ENCODE data around the gene ATF7IP.

Gene ATF7IP

DNA sequence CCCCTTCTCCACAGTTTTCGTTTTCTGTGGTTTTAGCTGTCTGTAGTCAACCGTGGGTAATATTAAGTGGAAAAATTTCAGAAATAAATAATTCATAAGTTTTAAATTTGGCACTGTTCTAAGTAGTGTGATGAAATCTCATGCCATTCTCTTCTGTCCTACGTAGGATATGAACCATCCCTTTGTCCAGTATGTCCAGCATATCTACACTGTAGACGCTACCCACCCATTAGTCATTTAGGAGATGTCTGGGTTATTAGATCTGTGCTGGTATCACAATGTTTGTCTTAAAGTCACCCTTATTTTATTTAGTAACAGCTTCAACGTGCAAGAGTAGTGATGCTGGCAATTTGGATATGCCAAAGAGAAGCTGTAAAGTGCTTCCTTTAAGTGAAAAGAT, 44.7 kb downstream of the ATF7IP start:
- no peak for DNase-seq (ENCODE audit: low read depth in 2 of 2, low spot score in 1 of 2)

DNA sequence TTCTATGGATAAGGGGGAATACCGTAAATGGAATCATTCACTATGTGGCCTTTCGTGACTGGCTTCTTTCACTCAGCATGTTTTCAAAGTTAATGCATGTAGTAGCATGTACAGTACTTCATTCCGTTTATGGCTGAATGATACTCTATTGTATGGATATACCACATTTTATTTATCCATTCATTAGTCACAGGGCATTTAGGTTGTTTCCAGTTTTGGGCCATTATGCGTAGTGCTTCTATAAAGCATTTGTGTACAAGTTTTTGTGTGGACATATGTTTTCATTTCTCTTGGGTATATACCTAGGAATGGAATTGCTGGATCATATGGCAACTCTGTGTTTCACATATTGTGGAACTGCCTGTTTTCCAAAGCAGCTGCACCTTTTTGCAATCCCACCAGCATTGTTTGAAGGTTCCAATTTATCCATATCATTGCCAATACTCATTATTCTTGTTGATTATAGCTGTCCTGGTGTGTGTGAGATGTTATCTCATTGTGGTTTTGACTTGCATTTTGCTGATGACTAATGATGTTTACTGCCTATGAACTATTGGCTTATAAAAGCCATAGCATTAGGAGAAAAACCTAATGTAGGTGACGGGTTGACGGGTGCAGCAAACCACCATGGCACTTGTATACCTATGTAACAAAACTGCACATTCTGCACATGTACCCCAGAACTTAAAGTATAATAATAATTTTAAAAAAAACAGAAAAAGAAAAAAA, 45.5 kb downstream of the ATF7IP start:
- no peak for DNase-seq (ENCODE audit: low read depth in 2 of 2, low spot score in 1 of 2)

DNA sequence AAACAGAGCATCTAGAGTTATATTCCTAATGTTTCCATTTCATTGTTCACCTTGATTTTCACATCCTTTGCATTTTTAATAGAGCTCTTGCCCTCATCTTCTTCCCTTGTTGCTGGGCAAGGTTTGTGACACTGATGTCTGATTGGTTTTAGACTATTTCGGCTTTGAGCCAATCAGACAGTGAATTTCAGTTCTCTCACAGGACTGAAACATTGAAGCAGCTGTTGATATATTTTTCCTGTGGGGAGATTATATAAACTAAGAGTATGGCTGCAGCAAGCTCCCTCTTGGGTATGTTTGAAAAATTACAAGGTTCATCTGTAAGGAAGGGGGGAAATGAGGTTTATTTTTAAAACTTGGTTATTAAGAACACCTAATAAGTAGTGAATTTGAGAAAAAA, 51.2 kb downstream of the ATF7IP start:
- DNase-seq (ENCODE audit: low read depth in 2 of 2, low spot score in 1 of 2): no peak

DNA sequence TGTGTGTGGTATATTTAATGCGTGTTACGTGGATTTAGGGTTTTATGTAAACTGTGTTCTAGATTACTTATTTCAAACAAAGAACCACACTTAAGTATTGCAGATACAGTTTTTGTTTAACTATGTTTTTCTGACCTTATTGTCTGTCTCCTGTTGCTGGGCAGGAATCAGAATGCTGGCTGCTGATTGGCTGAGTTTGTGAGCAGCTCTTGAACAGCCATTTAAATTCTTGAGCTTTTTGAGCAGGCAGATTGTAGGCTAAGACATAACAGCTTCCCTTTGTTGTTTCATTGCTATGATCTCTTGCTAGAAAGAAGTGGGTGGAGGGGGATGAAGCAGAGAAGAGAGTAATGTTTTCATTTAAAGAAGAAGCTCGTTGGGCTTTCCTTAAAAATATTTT, 52.2 kb downstream of the ATF7IP start:
- DNase-seq (ENCODE audit: low read depth in 2 of 2, low spot score in 1 of 2): peak in 1 of 2 donors; percentile 22

DNA sequence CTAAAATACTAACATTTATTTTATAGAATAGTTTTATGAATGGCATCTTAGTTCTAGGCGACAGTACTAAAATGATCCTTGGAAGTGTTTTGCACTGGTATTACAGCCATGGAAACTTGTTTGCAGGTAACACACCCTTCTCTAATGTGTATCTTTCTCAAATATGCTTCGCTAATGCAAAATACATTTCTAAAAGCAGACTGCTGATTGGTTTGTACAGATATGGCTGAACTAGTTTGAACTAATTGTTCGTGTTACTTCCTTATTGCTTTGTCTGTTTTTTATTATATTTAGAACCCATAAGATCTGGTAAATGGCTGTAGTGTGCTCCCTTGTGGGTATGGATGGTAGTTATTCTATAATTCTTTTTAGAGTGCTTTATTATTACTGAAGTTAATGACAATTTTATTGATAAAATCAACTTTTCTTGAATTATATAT, 53.0 kb downstream of the ATF7IP start:
- DNase-seq (ENCODE audit: low read depth in 2 of 2, low spot score in 1 of 2): no peak

DNA sequence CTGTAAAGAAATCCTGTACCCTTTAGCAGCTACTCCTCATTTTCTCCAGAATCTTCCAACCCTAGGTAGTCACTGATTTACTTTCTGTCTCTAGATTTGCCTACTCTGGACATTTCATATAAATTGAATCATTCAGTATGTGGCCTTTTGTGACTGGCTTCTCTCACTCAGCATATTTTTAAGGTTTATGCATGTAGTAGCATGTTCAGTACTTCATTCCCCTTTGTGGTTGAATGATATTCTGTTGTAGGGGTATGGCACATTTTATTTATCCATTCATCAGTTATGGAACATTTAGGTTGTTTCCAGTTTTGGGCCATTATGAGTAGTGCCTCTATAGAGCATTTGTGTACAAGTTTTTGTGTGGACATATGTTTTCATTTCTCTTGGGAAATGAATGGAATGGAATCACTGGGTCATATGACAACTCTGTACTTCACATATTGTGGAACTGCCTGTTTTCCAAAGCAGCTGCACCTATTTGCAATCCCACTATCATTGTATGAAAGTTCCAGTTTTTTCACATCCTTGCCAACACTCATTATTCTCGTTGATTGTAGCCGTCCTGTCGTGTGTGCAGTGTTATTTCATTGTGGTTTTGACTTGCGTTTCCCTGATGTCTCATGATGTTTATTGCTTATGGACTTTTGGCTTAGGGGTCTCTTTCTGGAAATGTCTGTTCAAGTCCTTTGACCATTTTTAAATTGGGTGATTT, 57.2 kb downstream of the ATF7IP start:
- no peak for DNase-seq (ENCODE audit: low read depth in 2 of 2, low spot score in 1 of 2)

DNA sequence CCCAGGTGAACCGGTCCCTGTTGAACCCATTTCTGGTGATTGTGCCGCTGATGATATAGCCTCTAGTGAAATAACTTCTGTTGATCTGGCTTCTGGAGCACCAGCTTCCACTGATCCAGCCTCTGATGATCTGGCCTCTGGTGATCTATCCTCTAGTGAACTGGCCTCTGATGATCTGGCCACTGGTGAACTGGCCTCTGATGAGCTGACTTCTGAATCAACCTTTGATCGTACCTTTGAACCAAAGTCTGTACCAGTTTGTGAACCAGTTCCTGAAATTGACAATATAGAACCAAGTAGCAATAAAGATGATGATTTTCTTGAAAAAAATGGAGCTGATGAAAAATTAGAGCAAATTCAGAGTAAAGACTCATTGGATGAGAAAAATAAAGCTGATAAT, 59.1 kb downstream of the ATF7IP start:
- no peak for DNase-seq (ENCODE audit: low read depth in 2 of 2, low spot score in 1 of 2)

DNA sequence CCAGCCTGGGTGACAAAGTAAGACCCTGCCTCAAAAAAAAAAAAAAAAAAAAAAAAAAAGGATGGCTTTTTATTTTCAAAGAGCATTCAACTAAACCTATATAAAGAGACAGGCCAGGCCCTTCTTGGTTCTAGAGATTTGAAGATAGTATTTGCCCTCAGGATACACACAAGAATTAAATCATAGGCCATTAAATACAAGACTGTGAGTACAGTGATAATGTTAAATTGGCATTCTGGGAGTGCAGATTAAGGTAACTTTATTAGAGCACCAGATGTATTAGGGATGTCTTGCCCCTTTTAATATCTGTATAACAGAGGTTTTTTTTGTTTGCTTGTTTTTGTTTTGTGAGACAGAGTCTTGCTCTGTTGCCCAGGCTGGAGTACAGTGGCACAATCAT, 61.3 kb downstream of the ATF7IP start:
- no peak for DNase-seq (ENCODE audit: low read depth in 2 of 2, low spot score in 1 of 2)

DNA sequence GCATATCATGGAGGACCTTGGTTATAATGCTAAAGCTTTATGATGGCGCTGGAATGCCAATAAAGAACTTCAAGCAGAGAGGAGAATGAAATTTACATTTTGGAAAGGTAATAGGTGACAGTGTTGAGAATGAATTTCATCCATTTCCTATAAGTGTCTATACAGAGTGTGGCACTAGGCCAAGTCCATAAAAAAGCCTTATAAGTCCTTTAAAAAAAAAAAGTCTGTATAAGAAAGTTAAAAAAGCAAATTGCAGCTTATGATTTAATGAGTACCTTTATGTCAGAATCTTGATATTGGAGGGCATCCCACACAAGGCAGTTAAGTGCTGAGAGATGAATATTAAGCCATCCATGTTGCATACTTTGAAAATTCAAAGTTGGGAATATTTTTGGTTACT, 62.4 kb downstream of the ATF7IP start:
- no peak for DNase-seq (ENCODE audit: low read depth in 2 of 2, low spot score in 1 of 2)

DNA sequence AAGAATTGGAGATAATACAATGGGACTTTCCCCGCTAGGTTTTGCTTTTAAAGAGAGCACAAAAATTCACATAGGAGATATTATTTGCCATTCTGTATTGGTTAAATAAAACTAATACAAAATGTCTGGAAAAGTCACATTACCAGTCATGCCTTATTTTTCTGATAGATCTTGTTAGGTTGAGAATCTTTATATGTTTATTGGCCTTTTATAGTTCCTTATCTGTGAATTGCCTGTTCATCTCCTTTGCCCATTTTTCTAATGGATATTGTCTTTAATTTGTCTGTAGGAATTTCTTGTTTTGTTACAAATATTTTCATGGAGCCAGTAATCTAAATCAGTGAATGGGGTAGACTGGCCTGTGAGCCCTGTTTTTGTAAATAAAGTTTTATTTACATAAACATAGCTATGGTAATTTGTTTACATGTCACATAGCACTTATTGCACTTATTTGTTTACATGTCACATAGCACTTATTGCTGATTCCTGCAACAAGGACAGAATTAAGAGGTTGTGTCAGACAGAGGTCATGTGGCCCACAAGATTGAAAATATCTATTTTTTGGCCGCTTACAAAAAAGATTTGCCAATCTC, 65.0 kb downstream of the ATF7IP start:
- no peak for DNase-seq (ENCODE audit: low read depth in 2 of 2, low spot score in 1 of 2)

DNA sequence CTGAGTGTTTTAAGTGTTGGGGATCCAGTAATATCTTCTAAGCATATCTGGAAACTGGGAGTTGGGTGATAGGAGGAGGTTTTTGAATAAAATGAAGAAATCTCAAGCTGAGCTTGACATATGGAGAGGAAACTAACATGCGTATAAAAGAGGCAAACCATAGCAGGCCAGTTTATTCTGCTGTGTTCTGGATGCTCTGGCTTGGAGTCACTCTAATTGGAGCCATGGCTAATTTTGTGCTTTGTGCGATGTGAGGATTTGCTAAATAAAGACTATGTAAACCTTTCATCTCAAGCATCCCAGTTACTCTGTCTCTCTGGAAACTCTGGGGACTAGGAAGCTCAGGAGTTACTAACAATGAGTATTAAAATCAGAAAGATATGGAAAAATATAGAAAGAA, 66.5 kb downstream of the ATF7IP start:
- no peak for DNase-seq (ENCODE audit: low read depth in 2 of 2, low spot score in 1 of 2)

DNA sequence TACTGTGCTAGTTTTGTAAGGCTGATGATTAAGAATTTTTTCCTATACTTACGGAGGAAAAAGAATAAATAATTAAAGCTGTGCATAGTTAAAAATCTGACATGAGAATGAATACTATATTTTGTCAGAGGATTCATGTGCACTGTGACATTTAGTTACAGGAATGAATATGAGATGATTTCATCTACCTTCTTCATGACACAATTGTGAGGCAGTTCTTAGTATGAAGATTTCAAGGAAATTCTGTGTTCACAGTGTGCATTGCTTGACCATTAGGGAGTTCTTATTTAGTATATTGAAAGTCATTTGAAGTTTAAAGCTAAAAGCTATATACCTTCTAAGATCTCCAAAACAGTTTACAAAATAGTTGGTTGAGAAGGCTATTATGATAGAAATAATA, 70.1 kb downstream of the ATF7IP start:
- DNase-seq (ENCODE audit: low read depth in 2 of 2, low spot score in 1 of 2): no peak

DNA sequence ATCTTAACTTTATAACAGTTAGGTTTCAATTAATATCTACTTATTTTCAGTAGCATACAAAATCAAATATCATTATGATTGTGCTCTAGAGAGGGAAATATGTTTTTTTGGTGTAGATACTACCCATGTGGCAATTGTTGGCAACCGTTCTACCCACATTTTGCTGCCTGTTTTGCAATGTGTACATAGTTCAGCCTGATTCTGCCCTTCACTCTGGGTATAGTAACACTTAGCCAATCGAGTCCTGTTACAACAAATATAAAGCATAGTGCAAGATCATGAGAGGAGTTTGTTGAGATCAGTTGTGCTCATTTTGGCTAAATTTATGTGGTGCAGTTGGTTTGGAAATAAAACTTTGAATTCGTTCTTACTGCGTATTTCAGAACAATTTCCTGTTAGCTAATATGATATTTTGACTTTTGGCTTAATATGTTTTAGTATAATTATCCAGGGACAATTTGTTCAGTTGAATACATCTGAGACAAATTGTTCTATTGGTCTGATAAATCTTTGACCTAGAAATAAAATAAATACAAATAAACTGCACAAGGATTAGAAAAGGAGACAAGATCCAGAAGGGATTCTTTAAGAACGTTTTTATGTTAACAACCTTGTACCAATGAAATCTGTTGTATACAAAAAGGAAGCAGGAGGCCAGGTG, 76.9 kb downstream of the ATF7IP start:
- no peak for DNase-seq (ENCODE audit: low read depth in 2 of 2, low spot score in 1 of 2)

DNA sequence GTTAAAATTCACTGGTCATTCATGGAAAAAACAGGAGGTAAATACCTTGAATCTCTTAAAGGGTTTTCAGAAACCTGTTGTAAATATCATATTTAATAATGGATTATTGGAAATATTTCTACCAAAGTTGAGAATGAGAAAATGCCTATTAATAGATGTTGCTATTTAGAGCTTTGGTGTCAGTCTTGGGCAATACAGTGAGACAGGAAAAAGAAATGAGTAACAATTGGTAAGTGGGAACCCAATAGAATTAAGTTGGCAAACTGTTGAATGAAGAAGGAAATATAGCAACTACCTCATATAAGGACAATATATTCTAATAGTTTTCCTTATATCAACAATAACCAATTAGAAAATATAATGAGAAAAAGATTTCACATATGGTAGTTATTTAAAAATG, 78.0 kb downstream of the ATF7IP start:
- no peak for DNase-seq (ENCODE audit: low read depth in 2 of 2, low spot score in 1 of 2)

DNA sequence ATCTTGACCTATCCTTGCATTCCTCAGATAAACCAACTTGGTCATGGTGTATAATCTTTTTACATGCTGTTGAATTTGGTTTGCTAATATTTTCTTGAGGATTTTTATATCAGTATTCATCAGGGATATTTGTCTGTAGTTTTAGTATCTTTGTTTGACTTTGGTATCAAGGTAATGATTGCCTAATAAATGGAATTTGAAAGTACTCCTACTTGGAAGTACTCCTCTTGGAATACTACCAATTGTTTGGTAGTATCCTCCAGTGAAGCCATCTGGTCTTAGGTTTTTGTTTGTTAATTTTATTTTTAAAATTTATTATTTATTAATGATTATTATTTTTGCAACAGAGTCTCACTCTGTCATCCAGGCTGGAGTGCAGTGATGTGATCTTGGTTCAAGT, 85.0 kb downstream of the ATF7IP start:
- DNase-seq (ENCODE audit: low read depth in 2 of 2, low spot score in 1 of 2): no peak

DNA sequence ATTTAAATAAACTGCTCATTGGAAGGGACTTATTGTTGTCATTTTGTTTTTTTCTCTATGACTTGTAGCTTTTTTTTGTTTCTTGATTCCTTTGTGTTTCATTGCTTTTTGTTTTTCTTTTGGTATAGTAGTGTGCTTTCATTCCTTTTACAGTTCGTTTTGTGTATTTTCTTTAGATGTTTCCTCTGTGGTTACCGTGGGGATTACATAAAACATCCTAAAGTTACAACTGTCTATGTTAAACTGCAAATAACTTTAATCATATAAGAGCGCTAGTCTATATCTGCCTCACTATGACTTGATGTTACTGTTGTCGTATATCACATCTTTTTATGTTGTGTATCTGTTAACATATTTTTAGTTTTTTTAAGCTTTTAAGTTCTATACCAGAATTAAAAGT, 86.9 kb downstream of the ATF7IP start:
- no peak for DNase-seq (ENCODE audit: low read depth in 2 of 2, low spot score in 1 of 2)

DNA sequence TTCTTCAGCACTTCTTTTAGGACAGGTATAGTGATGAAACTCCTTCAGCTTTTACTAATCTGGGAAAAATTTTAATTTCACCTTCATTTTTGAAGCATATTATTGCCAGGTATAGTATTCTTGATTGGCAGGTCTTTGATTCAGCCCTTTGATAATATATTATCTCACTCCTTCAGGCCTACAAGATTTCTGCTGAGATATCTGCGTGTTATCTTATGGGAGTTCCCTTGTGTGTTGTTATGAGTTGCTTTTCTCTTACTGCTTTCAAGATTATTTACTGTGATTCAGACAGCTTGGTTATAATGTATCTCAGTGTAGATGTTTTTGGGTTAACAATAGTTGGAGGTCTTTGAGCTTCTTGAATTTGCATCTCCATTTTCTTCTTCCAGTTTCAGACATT, 87.4 kb downstream of the ATF7IP start:
- DNase-seq (ENCODE audit: low read depth in 2 of 2, low spot score in 1 of 2): no peak

DNA sequence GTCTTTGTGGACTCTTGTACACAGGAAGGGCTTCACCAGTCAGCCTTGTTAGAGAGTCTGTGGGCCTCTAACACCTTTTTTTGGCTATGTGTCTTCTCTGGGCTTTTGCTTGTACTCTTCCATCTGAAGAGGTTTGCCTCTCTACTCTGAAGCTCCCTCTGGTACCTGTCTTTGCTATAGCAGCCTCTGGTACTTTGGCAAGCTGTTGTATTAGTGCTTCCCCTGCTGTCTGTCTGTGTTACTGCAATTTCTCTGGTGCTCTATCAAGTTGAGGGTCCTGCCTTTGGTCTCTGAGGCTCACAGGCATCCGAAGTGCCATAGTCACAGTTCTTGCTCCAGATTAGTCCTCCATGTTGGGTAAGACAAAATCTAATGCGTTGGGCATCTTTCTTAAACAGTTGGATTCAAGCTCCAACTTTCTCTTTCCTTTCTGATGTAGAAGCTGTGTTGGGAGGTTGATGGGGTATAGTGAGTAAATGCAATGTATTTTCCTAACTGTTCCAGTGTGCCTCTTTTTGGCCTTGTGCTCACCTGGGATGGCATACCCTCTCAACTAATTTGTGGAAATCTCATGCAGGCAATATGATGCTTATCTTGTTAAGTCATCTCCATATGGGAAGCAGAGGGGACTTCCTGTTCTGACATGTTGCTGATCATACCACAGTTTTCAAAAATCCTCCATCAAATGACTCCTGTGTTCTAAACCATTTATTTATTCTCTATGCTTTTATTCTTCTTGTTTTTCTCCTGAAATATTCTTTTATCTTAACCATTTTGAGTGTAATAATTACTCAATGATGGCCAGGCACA, 88.8 kb downstream of the ATF7IP start:
- DNase-seq (ENCODE audit: low read depth in 2 of 2, low spot score in 1 of 2): no peak

DNA sequence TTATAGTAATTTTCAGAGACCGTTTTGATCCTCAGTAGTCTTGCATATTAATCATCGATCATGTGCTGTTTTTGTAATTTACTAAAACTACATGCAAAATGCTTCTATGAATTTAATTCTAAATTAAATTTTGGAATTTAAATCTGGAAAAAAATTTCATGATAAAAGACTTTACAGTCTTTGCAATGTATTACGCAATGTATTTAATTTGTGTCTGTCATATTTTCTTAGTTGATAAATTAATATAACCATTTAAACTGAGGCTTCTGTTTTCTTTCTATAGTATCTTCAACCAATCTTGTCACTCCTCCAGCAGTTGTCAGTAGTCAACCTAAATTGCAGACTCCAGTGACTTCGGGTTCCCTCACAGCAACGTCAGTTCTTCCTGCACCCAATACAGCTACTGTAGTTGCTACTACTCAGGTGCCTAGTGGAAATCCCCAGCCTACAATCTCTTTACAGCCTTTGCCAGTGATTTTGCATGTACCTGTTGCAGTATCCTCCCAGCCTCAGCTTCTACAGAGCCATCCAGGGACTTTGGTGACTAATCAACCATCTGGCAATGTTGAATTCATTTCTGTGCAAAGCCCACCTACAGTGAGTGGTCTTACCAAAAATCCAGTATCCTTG, 94.8 kb downstream of the ATF7IP start:
- no peak for DNase-seq (ENCODE audit: low read depth in 2 of 2, low spot score in 1 of 2)

DNA sequence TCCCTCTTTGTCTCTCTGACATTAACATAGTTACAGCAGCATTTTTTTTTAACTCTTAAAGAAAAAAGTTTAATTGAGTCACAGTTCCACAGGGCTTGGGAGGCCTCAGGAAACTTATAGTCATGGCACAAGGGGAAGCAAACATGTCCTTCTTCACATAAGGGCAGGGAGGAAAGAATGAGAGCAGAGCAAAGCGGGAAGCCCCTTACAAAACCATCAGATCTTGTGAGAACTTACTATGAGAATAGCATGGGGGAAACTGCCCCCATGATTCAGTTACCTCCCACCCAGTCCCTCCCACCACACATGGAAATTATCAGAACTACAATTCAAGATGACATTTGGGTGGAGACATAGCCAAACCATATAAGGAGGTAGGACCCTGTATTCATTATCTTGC, 106.0 kb downstream of the ATF7IP start:
- no peak for DNase-seq (ENCODE audit: low read depth in 2 of 2, low spot score in 1 of 2)
